Trophoblast cell (in vitro differentiated cells and primary cell): ENCODE measurements around the gene TUFT1.
"Not testable (repeated sequence)": the region's sequence is repeated elsewhere in the genome, so short reads cannot be mapped to it uniquely, and the experiment has no call there.

Experiments
- DNase-seq, 2 donors: peaks; one replicate each; pipeline ENCODE4 v3.0.0-alpha.2; 2016
- H2AFZ ChIP-seq: 2 replicates; pipeline ENCODE4 v1.6.1; 2013; ENCODE audit warnings: low read length, moderate library complexity, mild to moderate bottlenecking; ENCODE audit not compliant: insufficient read depth, poor library complexity
- H2AK5ac ChIP-seq: 2 replicates; pipeline ENCODE4 v1.6.1; 2013; ENCODE audit warnings: mild to moderate bottlenecking, low read length
- H2BK120ac ChIP-seq: 2 replicates; pipeline ENCODE4 v1.6.1; 2013; ENCODE audit warnings: low read length, mild to moderate bottlenecking, moderate library complexity; ENCODE audit not compliant: insufficient read depth, poor library complexity
- H2BK12ac ChIP-seq: 2 replicates; pipeline ENCODE4 v1.6.1; 2013; ENCODE audit warnings: mild to moderate bottlenecking, low read length, moderate library complexity
- H2BK5ac ChIP-seq: 2 replicates; pipeline ENCODE4 v1.6.1; 2013; ENCODE audit warnings: low read length, low read depth, moderate library complexity, mild to moderate bottlenecking; ENCODE audit not compliant: poor library complexity
- H3K14ac ChIP-seq: 2 replicates; pipeline ENCODE4 v1.6.1; 2013; ENCODE audit warnings: mild to moderate bottlenecking, low read length
- H3K18ac ChIP-seq: 2 replicates; pipeline ENCODE4 v1.6.1; 2013; ENCODE audit warnings: mild to moderate bottlenecking, low read length
- H3K23ac ChIP-seq: 2 replicates; pipeline ENCODE4 v1.6.1; 2013; ENCODE audit warnings: low read length
- H3K27ac ChIP-seq: 2 replicates; pipeline ENCODE4 v1.5.1; 2013; ENCODE audit warnings: low read depth, mild to moderate bottlenecking, inconsistent platforms, low read length, moderate library complexity
- H3K27me3 ChIP-seq: 2 replicates; pipeline ENCODE4 v1.6.1; 2013; ENCODE audit warnings: inconsistent platforms, mild to moderate bottlenecking, low read length, moderate library complexity; ENCODE audit not compliant: insufficient read depth
- H3K36me3 ChIP-seq, 2 experiments: 1 replicate in 1 of 2; 2 replicates in 1 of 2; pipeline ENCODE4 v1.6.1; 2013; ENCODE audit warnings: low read length in 2 of 2, mild to moderate bottlenecking in 2 of 2, moderate library complexity in 1 of 2; ENCODE audit not compliant: insufficient read depth in 2 of 2, control insufficient read depth in 1 of 2
- H3K4ac ChIP-seq: 2 replicates; pipeline ENCODE4 v1.6.1; 2013; ENCODE audit warnings: low read depth, mild to moderate bottlenecking, low read length, moderate library complexity
- H3K4me1 ChIP-seq, 2 experiments: 1 replicate in 1 of 2; 2 replicates in 1 of 2; pipeline ENCODE4 v1.6.1; 2013; ENCODE audit warnings: low read length in 2 of 2, mild to moderate bottlenecking in 2 of 2, moderate library complexity in 1 of 2; ENCODE audit not compliant: insufficient read depth in 2 of 2, control insufficient read depth in 1 of 2
- H3K4me2 ChIP-seq: 2 replicates; pipeline ENCODE4 v1.6.1; 2013; ENCODE audit warnings: inconsistent platforms, mild to moderate bottlenecking, low read length, moderate library complexity
- H3K4me3 ChIP-seq: 2 replicates; pipeline ENCODE4 v1.5.1; 2013; ENCODE audit warnings: mild to moderate bottlenecking, low read depth, low read length, inconsistent platforms
- H3K79me1 ChIP-seq: one replicate; pipeline ENCODE4 v1.6.1; 2013; ENCODE audit warnings: low read length
- H3K79me2 ChIP-seq: 2 replicates; pipeline ENCODE4 v1.6.1; 2013; ENCODE audit warnings: low read length, mild to moderate bottlenecking; ENCODE audit not compliant: control insufficient read depth, insufficient read depth, poor library complexity
- H3K9ac ChIP-seq: 2 replicates; pipeline ENCODE4 v1.6.1; 2013; ENCODE audit warnings: mild to moderate bottlenecking, low read length
- H3K9me3 ChIP-seq: 2 replicates; pipeline ENCODE4 v1.6.1; 2013; ENCODE audit warnings: low read depth, mild to moderate bottlenecking, control low read depth, inconsistent platforms, low read length; ENCODE audit not compliant: insufficient read depth
- H4K12ac ChIP-seq: 2 replicates; pipeline ENCODE4 v1.6.1; 2013; ENCODE audit warnings: low read depth, mild to moderate bottlenecking, low read length, moderate library complexity
- H4K8ac ChIP-seq: 2 replicates; pipeline ENCODE4 v1.6.1; 2013; ENCODE audit warnings: low read depth, mild to moderate bottlenecking, low read length, moderate library complexity
- H4K91ac ChIP-seq: one replicate; pipeline ENCODE4 v1.6.1; 2013; ENCODE audit warnings: low read depth, mild to moderate bottlenecking, low read length, moderate library complexity
- WGBS: extraction: QIAGEN DNeasy Blood & Tissue Kit; methylation state at CpG from one replicate; pipeline ENCODE4 v1.1.7; 2013; ENCODE audit warnings: missing lambda C conversion rate; ENCODE audit not compliant: insufficient read length, insufficient coverage; ENCODE audit errors: extremely low coverage; 5-methylcytosine and 5-hydroxymethylcytosine counted together

TUFT1 gene

GRCh38 chr1:151618996-151619395, 78.9 kb downstream of the TUFT1 start:
- H3K27ac ChIP-seq, H3K4me3 ChIP-seq, H3K36me3 ChIP-seq, H3K4me2 ChIP-seq, H3K23ac ChIP-seq, H3K79me2 ChIP-seq, H4K8ac ChIP-seq, H4K12ac ChIP-seq, H2BK12ac ChIP-seq, DNase-seq, H4K91ac ChIP-seq, H3K79me1 ChIP-seq, H3K14ac ChIP-seq, H3K9me3 ChIP-seq, H2AFZ ChIP-seq, H3K27me3 ChIP-seq, H3K9ac ChIP-seq, H2BK5ac ChIP-seq, H3K4me1 ChIP-seq: not testable (repeated sequence)
- WGBS = no CpG with 5 or more reads among the region's 6 CpGs
- peak overlapping the region; percentile 54 for H2AK5ac ChIP-seq
- H3K18ac ChIP-seq = peak overlapping the region; percentile 37
- H2BK120ac ChIP-seq = peak overlapping the region; percentile 13
- peak overlapping the region; percentile 62 for H3K4ac ChIP-seq

- Histone ChIP-seq H4K12ac (no peak overlapping the region), H2BK120ac (no peak overlapping the region), H3K79me1 (no peaks in the 10 kb centered on the region), H2AK5ac (no peak overlapping the region), H3K79me2 (peaks cover 3% of the 10 kb centered on the region), H3K9me3 (no peaks in the 10 kb centered on the region), H3K9ac (no peak overlapping the region), H3K4ac (no peak overlapping the region), H3K23ac (no peak overlapping the region), H3K27me3 (no peaks in the 10 kb centered on the region), H3K36me3 (peaks cover 0 to 3% of the 10 kb centered on the region in 2 experiments), H4K8ac (no peak overlapping the region), H3K4me2 (no peak overlapping the region), H2AFZ (no peak overlapping the region), H2BK12ac (no peak overlapping the region), H4K91ac (peak overlapping the region; percentile 24), H3K27ac (no peak overlapping the region), H2BK5ac (no peak overlapping the region), H3K18ac (no peak overlapping the region), H3K4me3 (no peak overlapping the region), H3K4me1 (no peaks in the 10 kb centered on the region), H3K14ac (no peak overlapping the region)
- WGBS = no CpG with 5 or more reads among the region's 6 CpGs
- no peak for DNase-seq
These were observed 79.5 kb downstream of the TUFT1 start for GRCh38 chr1:151619489-151620093.

GRCh38 chr1:151620286-151620685, 80.2 kb downstream of the TUFT1 start:
- Histone ChIP-seq H4K8ac (no peak overlapping the region), H3K4me2 (no peak overlapping the region), H3K27me3 (no peaks in the 10 kb centered on the region)

GRCh38 chr1:151621351-151621750, 81.2 kb downstream of the TUFT1 start:
- H3K9ac ChIP-seq = no peak overlapping the region
- H2AK5ac ChIP-seq = no peak overlapping the region
- peaks cover 0 to 3% of the 10 kb centered on the region in 2 experiments for H3K36me3 ChIP-seq
- WGBS = no CpG with 5 or more reads among the region's 2 CpGs
- peaks cover 3% of the 10 kb centered on the region for H3K79me2 ChIP-seq
- H3K27me3 ChIP-seq = no peaks in the 10 kb centered on the region
- no peak overlapping the region for H4K8ac ChIP-seq
- H3K4ac ChIP-seq = no peak overlapping the region
- H2BK120ac ChIP-seq = no peak overlapping the region
- no peak overlapping the region for H3K27ac ChIP-seq
- H2BK5ac ChIP-seq = no peak overlapping the region
- no peaks in the 10 kb centered on the region for H3K79me1 ChIP-seq
- H2BK12ac ChIP-seq = no peak overlapping the region
- H4K91ac ChIP-seq = no peak overlapping the region
- H3K9me3 ChIP-seq = no peaks in the 10 kb centered on the region
- H3K4me3 ChIP-seq = no peak overlapping the region
- no peak overlapping the region for H3K14ac ChIP-seq
- no peak overlapping the region for H4K12ac ChIP-seq
- no peak for DNase-seq
- H3K4me2 ChIP-seq = no peak overlapping the region
- no peaks in the 10 kb centered on the region for H3K4me1 ChIP-seq
- no peak overlapping the region for H3K23ac ChIP-seq
- H2AFZ ChIP-seq = no peak overlapping the region
- H3K18ac ChIP-seq = no peak overlapping the region

More at GRCh38 chr1:151620286-151620685, 80.2 kb downstream of the TUFT1 start:
- Histone ChIP-seq H3K9me3 (no peaks in the 10 kb centered on the region), H3K9ac (no peak overlapping the region), H3K4ac (no peak overlapping the region), H2AK5ac (no peak overlapping the region), H3K79me2 (peaks cover 3% of the 10 kb centered on the region), H3K14ac (no peak overlapping the region), H3K4me3 (no peak overlapping the region), H2BK5ac (no peak overlapping the region), H2BK120ac (no peak overlapping the region), H2AFZ (no peak overlapping the region), H2BK12ac (no peak overlapping the region), H3K79me1 (no peaks in the 10 kb centered on the region), H3K4me1 (no peaks in the 10 kb centered on the region), H4K91ac (no peak overlapping the region), H3K23ac (no peak overlapping the region), H3K18ac (no peak overlapping the region), H3K27ac (no peak overlapping the region), H3K36me3 (peaks cover 0 to 3% of the 10 kb centered on the region in 2 experiments), H4K12ac (no peak overlapping the region)
- no peak for DNase-seq
- whole genome bisulfite sequencing = no CpG with 5 or more reads among the region's 2 CpGs
